B cell (primary cell): ENCODE results near the gene ETS1. TPM values are rescaled to one million over a fixed set of nuclear protein-coding genes. Genes with fewer than 3 reads are reported as not detected.

Experiments used
- ATAC-seq: fragments of 200-7000 bp; cut with Tn5 transposase; one replicate; pipeline ENCODE4 v1.10.0; 2021; ENCODE audit warnings: low read depth, mild to moderate bottlenecking, moderate number of reproducible peaks, moderate library complexity
- CTCF ChIA-PET: fragments of 350-600 bp; sonication (Branson Sonifier 250); formaldehyde crosslinking; loops from one replicate; lab custom pipeline; 2021; ENCODE audit warnings: antibody characterized with exemption, inconsistent platforms; lab: Charles Lee
- POLR2A ChIA-PET: fragments of 350-600 bp; sonication (Branson Sonifier 250); formaldehyde crosslinking; loops from one replicate; lab custom pipeline; 2021; ENCODE audit warnings: antibody characterized with exemption; lab: Charles Lee
- DNase-seq: peaks from one replicate; pipeline ENCODE4 v3.0.0; 2013
- H2AFZ ChIP-seq: 2 replicates; pipeline ENCODE4 v1.6.1; 2012; ENCODE audit warnings: mild to moderate bottlenecking, low read depth, low read length; ENCODE audit not compliant: insufficient read depth, poor library complexity, severe bottlenecking
- H3K27ac ChIP-seq, 2 donors: 1 replicate in 1 of 2; 2 replicates in 1 of 2; pipeline ENCODE4 v1.5.1; 2012 to 2013; ENCODE audit warnings: low read length in 2 of 2, mild to moderate bottlenecking in 2 of 2, moderate library complexity in 1 of 2
- H3K27me3 ChIP-seq, 4 experiments: fragments of 200-600 bp in 1 of 4; sonication (generic) in 1 of 4; replicated peaks in 1 of 4; 1 replicate in 2 of 4; 2 replicates in 2 of 4; pipeline versions ENCODE4 v1.6.1 to v1.7.0; 2013 to 2016; ENCODE audit warnings: low read length in 3 of 4, mild to moderate bottlenecking in 2 of 4, mixed read lengths in 1 of 4, moderate library complexity in 1 of 4; ENCODE audit not compliant: insufficient read depth in 4 of 4, control insufficient read depth in 3 of 4; ENCODE audit errors: control extremely low read depth in 1 of 4
- H3K36me3 ChIP-seq, 2 experiments: replicated peaks in 1 of 2; 1 replicate in 1 of 2; 2 replicates in 1 of 2; pipeline versions ENCODE4 v1.6.1 to v1.7.1; 2013; ENCODE audit warnings: low read length in 1 of 2; ENCODE audit not compliant: insufficient read depth in 2 of 2, control insufficient read depth in 1 of 2; ENCODE audit errors: control extremely low read depth in 1 of 2, extremely low read depth in 1 of 2
- H3K4me1 ChIP-seq, 2 donors: fragments of 200-600 bp in 1 of 2; sonication (generic) in 1 of 2; 1 replicate in 1 of 2; 2 replicates in 1 of 2; pipeline versions ENCODE4 v1.5.1 to v1.6.1; 2013 to 2017; ENCODE audit warnings: low read length in 2 of 2; ENCODE audit not compliant: control insufficient read depth in 2 of 2, insufficient read depth in 2 of 2
- H3K4me2 ChIP-seq: replicated peaks from 2 replicates; pipeline ENCODE3; 2012; ENCODE audit warnings: mild to moderate bottlenecking, low read depth, low read length; ENCODE audit not compliant: poor library complexity, severe bottlenecking
- H3K4me3 ChIP-seq, 5 experiments: fragments of 200-600 bp in 1 of 5; sonication (generic) in 1 of 5; 1 replicate in 3 of 5; 2 replicates in 2 of 5; pipeline versions ENCODE4 v1.5.1 to v1.7.0; 2011 to 2016; ENCODE audit warnings: low read length in 4 of 5, mild to moderate bottlenecking in 4 of 5, low read depth in 2 of 5, control low read depth in 1 of 5, moderate library complexity in 1 of 5; ENCODE audit not compliant: insufficient read depth in 1 of 5; ENCODE audit errors: control extremely low read depth in 1 of 5, extremely low read depth in 1 of 5
- H3K79me2 ChIP-seq: fragments of 200-600 bp; sonication (generic); one replicate; pipeline ENCODE4 v1.6.0; 2016; ENCODE audit warnings: low read length; ENCODE audit not compliant: control insufficient read depth, insufficient read depth
- H3K9ac ChIP-seq: fragments of 200-600 bp; sonication (generic); 2 replicates; pipeline ENCODE4 v1.6.1; 2017; ENCODE audit warnings: mild to moderate bottlenecking, low read length, moderate library complexity
- H3K9me3 ChIP-seq, 3 donors: one replicate each; pipeline versions ENCODE4 v1.6.1 to v1.7.1; 2013; ENCODE audit warnings: low read length in 2 of 3; ENCODE audit not compliant: control insufficient read depth in 2 of 3, insufficient read depth in 1 of 3; ENCODE audit errors: control extremely low read depth in 1 of 3
- H4K20me1 ChIP-seq: 2 replicates; pipeline ENCODE4 v1.6.0; 2012; ENCODE audit warnings: mild to moderate bottlenecking, low read length; ENCODE audit not compliant: insufficient read depth, control insufficient read depth, poor library complexity, severe bottlenecking
- H3K27ac Mint-ChIP-seq: one replicate; pipeline ENCODE4 v1.8.0; 2021; ENCODE audit warnings: mixed read lengths
- H3K27me3 Mint-ChIP-seq: one replicate; pipeline ENCODE4 v1.8.0; 2021; ENCODE audit warnings: mixed read lengths
- H3K4me1 Mint-ChIP-seq: one replicate; pipeline ENCODE4 v1.8.0; 2021; ENCODE audit warnings: mixed read lengths
- H3K4me3 Mint-ChIP-seq: one replicate; pipeline ENCODE4 v1.8.0; 2021; ENCODE audit warnings: mixed read lengths
- H3K9me3 Mint-ChIP-seq: one replicate; pipeline ENCODE4 v1.8.0; 2022; ENCODE audit warnings: mixed read lengths; ENCODE audit not compliant: insufficient read depth
- EZH2 ChIP-seq: IDR thresholded peaks from 2 replicates; pipeline ENCODE4 v1.6.1; 2012; ENCODE audit warnings: borderline replicate concordance, low read depth, mild to moderate bottlenecking, moderate library complexity, low read length; ENCODE audit not compliant: insufficient read depth, poor library complexity, severe bottlenecking
- WGBS: methylation state at CpG from one replicate; pipeline ENCODE4 v1.1.5; 2013; ENCODE audit warnings: missing lambda C conversion rate; ENCODE audit not compliant: insufficient coverage; 5-methylcytosine and 5-hydroxymethylcytosine counted together
- intact Hi-C: fragments of 100-400 bp; cut with micrococcal nuclease; formaldehyde crosslinking; loops from one replicate; pipeline ENCODE4 v1.10.0; 2022
- polyA plus RNA-seq: library from polyadenylated mRNA; depleted of rRNA; stranded (reverse); fragments of >200 nt; gene quantifications from 2 replicates; pipeline ENCODE4 v1.2.3, GENCODE V29; 2012
- total RNA-seq, 2 donors: library from RNA; stranded (reverse); fragments of 120-200 nt in 1 of 2; gene quantifications; 1 replicate in 1 of 2; 2 replicates in 1 of 2; pipeline versions ENCODE4 v1.2.3 to v1.2.4, GENCODE V29; 2013 to 2022
- TF ChIP-seq, protein P1 (sequence below): fragments of 200-600 bp; IDR thresholded peaks from one replicate; pipeline ENCODE4 v1.8.0; 2022; ENCODE audit warnings: antibody characterized with exemption, mild to moderate bottlenecking

Gene ETS1
- total and polyA plus RNA-seq, 2 donors (not counting 1 experiment from before 2014, with no cell fraction given): 115 to 271 TPM

DNA sequence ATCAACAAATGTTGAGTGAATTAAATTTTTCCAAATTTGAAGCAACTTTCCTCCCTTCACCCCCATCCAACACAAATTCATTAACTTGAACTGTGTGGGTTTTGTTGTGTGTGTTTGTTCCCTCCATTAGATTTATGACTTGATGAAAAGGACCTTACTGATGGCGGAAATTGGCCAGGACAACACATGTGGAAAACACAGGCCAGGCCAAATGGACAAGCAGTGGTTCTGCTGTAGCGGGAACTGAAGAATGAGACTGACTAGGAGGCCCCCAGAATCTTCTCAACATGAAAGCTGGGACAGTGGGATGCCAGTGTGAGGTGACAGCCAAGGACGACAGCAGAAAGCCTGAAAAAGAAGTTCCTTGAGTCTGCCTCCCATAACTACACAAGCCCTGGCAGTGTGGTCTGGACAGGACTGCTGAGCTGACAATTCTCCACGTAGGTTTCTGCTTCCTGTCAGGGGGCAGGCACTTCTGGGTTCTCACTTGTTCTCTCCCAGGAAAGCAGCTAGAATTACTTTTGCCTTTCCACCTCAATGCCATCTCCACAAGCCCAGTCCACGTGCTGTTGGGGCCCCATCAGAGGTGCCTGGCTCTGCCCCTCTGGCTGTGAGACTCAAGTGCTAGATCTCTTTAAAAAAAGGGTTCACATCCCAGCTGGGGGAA lies 94.3 kb downstream of the ETS1 start:
- intact Hi-C loops: no loop called here
- H3K27ac Mint-ChIP-seq: peak overlapping the region; percentile 75
- POLR2A ChIA-PET: no interaction called here
- H3K79me2 ChIP-seq: peaks cover 99% of the 10 kb centered on the region
- H3K27me3 Mint-ChIP-seq: no peaks in the 10 kb centered on the region
- CTCF ChIA-PET: interaction anchor here (0.7 to 1.4 kb wide), 6 partner anchors 11 to 170 kb away, joined by 3 to 4 read pairs (median 3); no protein-coding TSS in a partner anchor
- ATAC-seq: no peak
- H3K4me2 ChIP-seq: peak overlapping the region; percentile 28
- H3K9me3 ChIP-seq: no peaks in the 10 kb centered on the region
- H3K36me3 ChIP-seq: peaks cover 11 to 73% of the 10 kb centered on the region in 2 experiments
- 56% methylated on average over 5 of the region's 5 CpGs for WGBS
- no peak overlapping the region for H3K9ac ChIP-seq
- H3K4me1 Mint-ChIP-seq: peaks cover 90% of the 10 kb centered on the region
- peak overlapping the region; percentile 11 to 82 for H3K27ac ChIP-seq
- no peak for TF ChIP-seq EZH2
- TF ChIP-seq, protein P1, sequence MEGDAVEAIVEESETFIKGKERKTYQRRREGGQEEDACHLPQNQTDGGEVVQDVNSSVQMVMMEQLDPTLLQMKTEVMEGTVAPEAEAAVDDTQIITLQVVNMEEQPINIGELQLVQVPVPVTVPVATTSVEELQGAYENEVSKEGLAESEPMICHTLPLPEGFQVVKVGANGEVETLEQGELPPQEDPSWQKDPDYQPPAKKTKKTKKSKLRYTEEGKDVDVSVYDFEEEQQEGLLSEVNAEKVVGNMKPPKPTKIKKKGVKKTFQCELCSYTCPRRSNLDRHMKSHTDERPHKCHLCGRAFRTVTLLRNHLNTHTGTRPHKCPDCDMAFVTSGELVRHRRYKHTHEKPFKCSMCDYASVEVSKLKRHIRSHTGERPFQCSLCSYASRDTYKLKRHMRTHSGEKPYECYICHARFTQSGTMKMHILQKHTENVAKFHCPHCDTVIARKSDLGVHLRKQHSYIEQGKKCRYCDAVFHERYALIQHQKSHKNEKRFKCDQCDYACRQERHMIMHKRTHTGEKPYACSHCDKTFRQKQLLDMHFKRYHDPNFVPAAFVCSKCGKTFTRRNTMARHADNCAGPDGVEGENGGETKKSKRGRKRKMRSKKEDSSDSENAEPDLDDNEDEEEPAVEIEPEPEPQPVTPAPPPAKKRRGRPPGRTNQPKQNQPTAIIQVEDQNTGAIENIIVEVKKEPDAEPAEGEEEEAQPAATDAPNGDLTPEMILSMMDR: no peak
- peaks cover 68 to 69% of the 10 kb centered on the region in 2 donors for H3K4me1 ChIP-seq
- no peak for DNase-seq
- no peak overlapping the region for H2AFZ ChIP-seq
- H4K20me1 ChIP-seq: peaks cover 60% of the 10 kb centered on the region
- H3K27me3 ChIP-seq: no peaks in the 10 kb centered on the region
- no peak overlapping the region for H3K4me3 ChIP-seq
- H3K4me3 Mint-ChIP-seq: peak overlapping the region; percentile 23
- no peaks in the 10 kb centered on the region for H3K9me3 Mint-ChIP-seq

GRCh38 chr11:128492461-128492860 lies 94.9 kb downstream of the ETS1 start:
- 82% methylated on average over 1 of the region's 2 CpGs for WGBS
- no peak for ATAC-seq

More at GRCh38 chr11:128492461-128492860, 94.9 kb downstream of the ETS1 start:
- DNase-seq: no peak
- H3K9ac ChIP-seq: no peak overlapping the region
- Mint-ChIP-seq H3K4me1 (peaks cover 85% of the 10 kb centered on the region), H3K9me3 (no peaks in the 10 kb centered on the region), H3K27me3 (no peaks in the 10 kb centered on the region), H3K4me3 (peak overlapping the region; percentile 8), H3K27ac (peak overlapping the region; percentile 75)
- no peak overlapping the region for H2AFZ ChIP-seq
- ChIA-PET POLR2A (no interaction called here), CTCF (interaction anchor here (1.0 to 1.2 kb wide), 2 partner anchors 10 to 138 kb away, joined by 3 read pairs; no protein-coding TSS in a partner anchor)
- no peaks in the 10 kb centered on the region for H3K9me3 ChIP-seq
- intact Hi-C loops: no loop called here
- H3K27ac ChIP-seq: peak overlapping the region in 1 of 2 donors; percentile 82
- peaks cover 54% of the 10 kb centered on the region for H4K20me1 ChIP-seq
- TF ChIP-seq EZH2: no peak
- TF ChIP-seq, protein P1: no peak
- no peak overlapping the region for H3K4me3 ChIP-seq
- peaks cover 97% of the 10 kb centered on the region for H3K79me2 ChIP-seq
- H3K36me3 ChIP-seq: peaks cover 11 to 75% of the 10 kb centered on the region in 2 experiments
- peaks cover 62 to 63% of the 10 kb centered on the region in 2 donors for H3K4me1 ChIP-seq
- peak overlapping the region; percentile 28 for H3K4me2 ChIP-seq
- H3K27me3 ChIP-seq: no peaks in the 10 kb centered on the region
